ENCODE data around the gene ABLIM1.

The ABLIM1 gene

GRCh38 chr10:114680543-114681117 is 22.6 kb upstream of the ABLIM1 start (continued):
- no peak for TF ChIP-seq MYNN (tag by site-specific recombination; IDR thresholded peaks at IDR 0.05; ENCODE audit: borderline replicate concordance)
- TF ChIP-seq ZEB2 (tag by site-specific recombination; IDR thresholded peaks at IDR 0.05) = peak; percentile 48
- no peak for TF ChIP-seq ZBTB6 (tag by site-specific recombination; IDR thresholded peaks at IDR 0.05)
- TF ChIP-seq ZNF354C (tag by site-specific recombination; IDR thresholded peaks at IDR 0.05; ENCODE audit: borderline replicate concordance, low read depth) = no peak
- no peak for TF ChIP-seq ELK4 (IDR thresholded peaks at IDR 0.05; ENCODE audit: borderline replicate concordance, low read depth, low read length)
- no peak for TF ChIP-seq ZNF174 (tag by site-specific recombination; IDR thresholded peaks at IDR 0.05)
- TF ChIP-seq ZNF670 (tag by site-specific recombination; IDR thresholded peaks at IDR 0.05; ENCODE audit: low read depth) = no peak
- TF ChIP-seq ZNF624 (tag by site-specific recombination; IDR thresholded peaks at IDR 0.05) = no peak
- TF ChIP-seq ZNF112 (tag by site-specific recombination; IDR thresholded peaks at IDR 0.05) = no peak
- no peak for TF ChIP-seq ZNF513 (tag by site-specific recombination; IDR thresholded peaks at IDR 0.05)
- no peak for TF ChIP-seq ZFP3 (tag by site-specific recombination; IDR thresholded peaks at IDR 0.05; ENCODE audit: low read depth)
- TF ChIP-seq ZNF660 (tag by site-specific recombination; IDR thresholded peaks at IDR 0.05) = no peak
- peak; percentile 72; the same call in 1 of the 2 replicates for TF ChIP-seq SCRT1 (tag by site-specific recombination; IDR thresholded peaks at IDR 0.05; ENCODE audit: borderline replicate concordance)
- TF ChIP-seq ZNF37A (tag by site-specific recombination; IDR thresholded peaks at IDR 0.05) = no peak
- TF ChIP-seq ZBTB20 (tag by site-specific recombination; IDR thresholded peaks at IDR 0.05) = no peak
- TF ChIP-seq ZNF473 (tag by site-specific recombination; IDR thresholded peaks at IDR 0.05) = no peak
- TF ChIP-seq ZNF521 (tag by site-specific recombination; IDR thresholded peaks at IDR 0.05) = no peak
- TF ChIP-seq ZBTB49 (tag by site-specific recombination; IDR thresholded peaks at IDR 0.05; ENCODE audit: low read depth) = no peak
- TF ChIP-seq KLF16 (tag by site-specific recombination; IDR thresholded peaks at IDR 0.05) = no peak
- TF ChIP-seq ZSCAN5A (tag by site-specific recombination; IDR thresholded peaks at IDR 0.05) = no peak
- 0 out of 2 replicates have a peak, but pooled peaks have one; percentile 15 for TF ChIP-seq ZNF24 (tag by site-specific recombination; IDR thresholded peaks at IDR 0.05)
- TF ChIP-seq SP2 (tag by site-specific recombination; IDR thresholded peaks at IDR 0.05) = no peak
- peak; percentile 91 for TF ChIP-seq ATF2 (tag by site-specific recombination; IDR thresholded peaks at IDR 0.05; ENCODE audit: low read depth)
- no peak for TF ChIP-seq ZNF10 (tag by site-specific recombination; IDR thresholded peaks at IDR 0.05)
- TF ChIP-seq REPIN1 (tag by site-specific recombination; IDR thresholded peaks at IDR 0.05; ENCODE audit: low read depth) = no peak
- no peak for TF ChIP-seq ZSCAN30 (tag by site-specific recombination; IDR thresholded peaks at IDR 0.05)
- 0 out of 2 replicates have a peak, but pooled peaks have one; percentile 10 for TF ChIP-seq ZNF362 (tag by site-specific recombination; IDR thresholded peaks at IDR 0.05)
- TF ChIP-seq CTCF (tag by site-specific recombination; IDR thresholded peaks at IDR 0.05) = no peak
- TF ChIP-seq GLIS2 (tag by site-specific recombination; IDR thresholded peaks at IDR 0.05) = no peak
